ENCODE results near the gene TNS1.

Gene TNS1

DNA sequence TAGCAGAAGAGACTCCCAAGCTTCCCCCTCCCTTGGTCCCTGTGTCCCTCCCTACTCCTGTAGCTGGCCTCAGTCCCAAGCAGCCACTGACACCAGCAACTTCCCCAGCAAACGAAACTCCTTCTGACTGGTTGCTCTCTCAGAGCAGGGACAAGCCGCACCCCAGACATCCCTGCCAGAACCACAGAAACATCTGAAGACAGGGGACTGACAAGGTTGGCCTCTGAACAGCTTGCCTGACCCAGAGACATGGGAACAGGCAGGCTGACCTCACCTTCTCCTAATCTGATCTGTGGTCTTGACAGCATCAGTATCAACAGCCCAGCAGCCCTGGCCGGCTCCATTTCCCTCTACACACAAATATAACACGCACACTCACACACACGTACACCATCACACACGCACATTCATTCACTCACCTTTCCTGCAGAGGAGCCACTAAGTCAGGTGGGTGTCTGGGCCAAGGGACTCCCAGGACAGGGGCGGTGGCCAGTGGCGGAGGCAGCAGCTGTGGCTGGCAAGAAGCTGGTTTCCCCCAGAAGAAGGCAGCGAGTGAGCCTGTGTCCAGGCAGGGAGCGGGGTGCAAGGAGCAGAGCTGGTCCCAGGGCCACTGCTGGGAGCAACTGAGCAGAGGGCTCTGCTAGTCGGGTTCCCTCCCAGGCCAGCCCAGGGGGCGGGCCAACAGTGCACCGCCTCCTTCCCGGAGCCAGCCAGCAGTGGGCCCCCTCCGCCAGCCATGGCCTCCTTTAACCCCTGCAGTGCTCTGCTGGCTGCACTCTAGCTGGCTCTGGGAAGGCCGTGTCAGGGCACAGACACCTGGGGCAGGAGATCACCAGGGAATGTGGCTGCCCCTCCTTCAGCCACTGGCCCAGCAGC is 59.1 kb downstream of the TNS1 start:
- no peak for DNase-seq (ENCODE audit: low read depth)

DNA sequence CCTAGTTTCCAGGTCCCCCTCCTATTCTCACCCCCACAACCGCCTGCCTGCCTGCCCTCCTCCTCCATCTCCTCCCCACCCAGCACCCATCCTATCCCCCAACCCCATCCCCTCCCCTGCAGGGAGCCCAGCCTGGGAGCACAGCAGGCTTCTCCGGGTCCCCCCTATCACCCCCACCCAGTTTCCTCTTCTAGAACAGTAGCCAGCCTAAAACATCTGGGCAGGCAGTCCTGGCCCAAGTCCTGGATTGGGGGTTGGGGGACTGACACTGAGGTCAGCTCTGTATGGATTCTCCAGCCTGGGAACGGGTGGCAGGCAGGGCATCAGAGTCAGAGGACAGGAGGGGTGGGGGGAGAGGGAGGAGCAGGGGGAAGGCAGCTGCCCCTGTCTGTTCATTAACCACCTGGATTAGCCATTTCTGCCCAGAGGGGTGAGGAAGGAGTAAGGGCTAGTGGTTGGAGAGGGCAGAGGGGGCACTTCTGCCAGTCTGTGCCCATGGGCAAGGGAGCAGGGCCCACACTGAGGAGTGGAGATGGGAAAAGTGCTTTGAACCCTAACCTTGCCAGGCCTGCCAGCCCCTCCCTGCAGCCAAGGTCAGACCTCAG is 60.0 kb downstream of the TNS1 start:
- no peak for DNase-seq (ENCODE audit: low read depth)

DNA sequence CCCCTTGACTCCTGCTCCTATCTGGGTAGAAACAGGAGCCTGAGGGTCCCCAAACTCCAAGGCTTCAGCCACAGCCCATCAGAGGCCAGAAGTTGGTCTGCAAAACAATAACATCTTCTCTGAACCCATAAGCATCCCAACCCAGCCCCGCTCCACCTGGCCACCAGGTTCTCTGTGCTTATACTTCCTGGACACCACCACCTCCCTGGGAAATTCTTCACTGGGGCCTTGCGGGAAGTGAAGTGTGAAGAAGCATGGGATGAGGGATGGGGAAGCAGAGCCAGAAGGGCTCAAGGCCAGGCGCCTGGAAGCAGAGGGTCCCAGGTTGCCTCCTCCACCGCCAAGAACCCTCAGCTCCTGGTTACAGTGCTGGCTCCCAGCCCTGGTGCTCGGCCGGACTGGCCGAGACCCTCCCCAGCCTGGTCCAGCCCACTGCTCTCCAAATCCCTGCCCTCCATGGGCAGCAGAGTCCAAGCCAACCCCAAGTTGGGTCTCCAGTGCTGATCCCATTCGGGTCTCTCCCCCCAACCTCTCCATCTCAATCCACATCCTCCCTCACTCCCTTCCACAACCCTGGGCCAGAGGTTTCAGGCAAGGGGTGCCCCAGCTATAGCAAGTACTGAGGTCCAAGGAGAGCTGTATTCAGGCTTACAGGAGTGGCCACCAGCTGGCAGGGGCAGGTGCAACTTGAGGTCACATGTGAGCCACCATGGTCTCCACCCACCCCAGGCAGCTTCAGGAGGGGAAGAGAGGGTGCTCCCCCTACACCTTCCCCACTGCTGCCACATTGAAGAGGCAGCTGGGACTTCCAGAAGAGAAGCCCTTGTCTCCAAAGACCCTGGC is 60.7 kb downstream of the TNS1 start:
- DNase-seq (ENCODE audit: low read depth): no peak

DNA sequence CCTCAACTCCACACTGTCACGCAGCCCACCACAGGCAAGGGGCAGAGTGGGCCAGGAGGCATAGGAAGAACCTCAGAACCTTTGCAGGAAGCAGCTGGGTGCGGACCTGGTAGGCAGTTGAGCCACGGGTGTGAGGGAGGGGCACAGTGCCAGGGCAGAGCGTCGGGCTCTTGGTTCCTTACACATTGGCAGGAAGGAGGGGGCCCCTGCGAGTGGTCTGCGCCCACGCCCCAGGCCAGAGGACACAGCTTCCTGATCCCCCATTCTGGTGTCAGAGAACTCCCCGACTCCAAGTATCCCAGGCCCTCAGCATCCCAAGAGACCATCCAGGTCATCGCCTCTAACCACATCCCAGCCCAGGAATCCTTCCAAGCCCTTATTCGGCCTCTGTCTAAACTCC is 61.5 kb downstream of the TNS1 start:
- DNase-seq (ENCODE audit: low read depth): no peak

DNA sequence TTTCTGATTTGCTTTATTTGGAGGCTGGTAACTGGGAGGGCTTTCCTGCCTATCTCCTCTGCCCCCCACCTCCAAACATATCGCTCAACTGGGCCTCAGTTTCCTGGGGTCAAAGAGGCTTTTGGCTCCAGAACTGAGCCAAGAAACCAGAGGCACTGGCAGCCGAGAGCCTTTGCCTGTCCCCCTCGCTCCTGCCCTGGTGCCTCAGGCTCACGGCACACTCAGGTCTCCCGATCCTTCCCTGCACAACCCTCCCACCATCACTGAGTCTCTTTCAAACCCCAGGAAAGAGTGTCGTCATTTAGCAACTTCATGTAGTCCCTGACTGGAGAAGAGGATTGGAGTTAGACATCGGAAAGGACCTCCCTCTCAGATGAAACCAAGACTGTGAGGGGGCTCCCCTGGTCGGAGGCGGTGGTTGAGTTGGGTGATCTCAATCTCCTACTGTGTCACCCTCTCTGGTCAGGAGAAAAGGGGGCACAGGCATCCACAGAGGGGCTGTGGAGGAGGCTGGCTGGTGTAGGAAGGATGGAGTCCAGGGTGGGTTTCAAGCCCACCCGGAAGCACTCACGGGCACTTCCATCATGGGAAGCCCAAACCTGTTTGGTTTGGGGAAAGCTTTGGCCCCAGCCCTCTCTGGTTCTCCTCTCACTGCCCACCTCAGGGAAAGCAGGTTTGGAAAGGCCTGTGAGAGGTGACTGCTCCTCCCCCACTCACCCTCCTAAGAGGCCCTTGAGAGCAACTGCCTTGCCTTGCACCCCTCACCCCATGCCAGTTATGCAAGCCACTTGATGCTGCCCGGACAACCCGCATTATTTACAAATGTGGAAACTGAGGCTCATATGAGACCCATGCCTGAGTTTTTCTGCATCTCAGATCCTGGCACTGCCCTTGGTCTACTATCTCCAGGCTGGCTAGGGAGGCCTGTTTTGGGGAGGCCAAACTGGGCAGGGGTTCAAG is 62.3 kb downstream of the TNS1 start:
- no peak for DNase-seq (ENCODE audit: low read depth)

DNA sequence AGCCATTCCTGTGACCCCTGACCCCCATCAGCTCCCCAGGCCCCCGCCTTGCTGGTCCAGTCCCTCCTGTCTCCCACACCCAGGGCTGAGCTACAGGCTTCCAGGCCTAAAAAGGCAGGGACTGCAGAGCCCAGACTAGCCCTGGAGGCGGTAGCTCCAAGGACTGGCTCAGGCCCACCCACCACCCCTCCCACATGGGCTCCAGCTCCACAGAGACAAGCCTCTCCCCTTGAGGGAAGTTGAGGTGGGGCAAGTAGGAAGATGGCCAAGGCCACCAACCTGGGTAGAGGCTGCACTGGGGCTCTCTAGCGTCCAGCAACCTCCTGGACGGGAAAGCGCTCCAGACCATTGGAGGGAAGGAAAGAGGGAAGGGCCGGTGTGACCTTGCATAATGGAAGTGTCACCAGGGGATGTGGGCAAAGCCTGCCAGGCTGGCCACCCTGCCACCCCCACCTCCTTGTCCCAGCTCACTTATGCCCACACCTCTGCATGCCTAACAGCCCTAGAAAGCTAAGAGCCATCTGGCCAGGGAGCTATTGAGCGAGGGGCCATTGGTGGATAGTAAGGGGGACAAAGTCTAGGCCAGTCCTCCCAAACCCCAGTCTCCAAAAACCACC is 63.1 kb downstream of the TNS1 start:
- no peak for DNase-seq (ENCODE audit: low read depth)

DNA sequence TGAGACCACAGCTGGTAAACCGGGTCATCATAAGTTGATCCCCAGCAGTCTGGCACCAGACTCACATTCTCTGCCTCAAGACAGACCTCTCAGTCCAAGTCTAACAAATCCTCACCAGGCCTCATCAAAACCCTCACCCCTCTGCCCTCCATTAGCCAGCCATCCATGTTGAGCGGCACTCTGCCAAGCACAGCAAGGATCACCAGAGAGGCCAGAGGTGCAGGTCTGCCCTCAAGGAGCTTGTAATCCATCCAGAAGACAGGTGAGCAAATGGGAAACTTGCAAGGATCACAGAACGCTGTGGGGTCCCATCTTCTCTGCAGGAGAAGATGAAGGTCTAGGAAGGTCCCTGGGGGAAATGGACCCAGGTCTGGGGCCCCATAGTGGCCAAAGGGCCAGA is 63.6 kb downstream of the TNS1 start:
- no peak for DNase-seq (ENCODE audit: low read depth)

DNA sequence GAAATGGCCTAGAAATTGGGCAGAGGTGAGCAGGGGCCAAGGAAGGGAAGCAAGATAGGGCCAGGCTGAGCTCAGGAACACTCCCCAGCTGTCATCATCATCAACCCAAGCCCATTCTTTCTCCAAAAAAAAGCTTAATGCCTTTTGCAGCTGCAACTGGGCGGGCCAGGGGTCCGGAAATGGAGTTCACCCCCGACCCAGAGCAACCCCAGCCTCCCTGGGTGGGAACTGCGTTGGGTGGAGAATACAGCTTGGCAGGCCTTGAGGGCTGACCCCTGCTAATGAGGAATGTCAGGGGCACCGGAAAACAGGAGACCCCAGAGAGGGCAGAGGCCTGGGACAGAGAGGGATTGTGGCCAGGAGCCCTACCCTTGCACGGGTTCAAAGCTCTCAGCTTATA is 64.8 kb downstream of the TNS1 start:
- DNase-seq (ENCODE audit: low read depth): no peak

DNA sequence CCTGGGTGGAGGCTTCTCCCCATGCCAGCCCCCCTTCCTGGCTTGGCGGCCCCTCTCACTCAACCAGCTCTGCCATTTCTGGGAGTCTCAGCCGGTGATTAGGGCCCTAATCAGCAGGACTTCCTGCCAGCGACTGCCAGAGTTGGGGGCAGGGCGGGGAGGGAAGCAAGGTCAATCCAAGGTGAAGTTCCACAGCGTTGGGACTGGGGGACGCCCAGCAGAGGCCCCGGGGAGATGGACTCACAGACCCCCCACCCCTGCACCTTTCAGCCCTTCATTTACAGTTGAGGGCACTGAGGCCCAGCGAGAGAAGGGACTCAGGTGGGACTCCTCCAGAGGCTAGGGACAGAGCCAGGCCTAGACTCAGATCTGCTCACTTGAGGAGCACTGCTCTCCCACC is 65.3 kb downstream of the TNS1 start:
- no peak for DNase-seq (ENCODE audit: low read depth)

DNA sequence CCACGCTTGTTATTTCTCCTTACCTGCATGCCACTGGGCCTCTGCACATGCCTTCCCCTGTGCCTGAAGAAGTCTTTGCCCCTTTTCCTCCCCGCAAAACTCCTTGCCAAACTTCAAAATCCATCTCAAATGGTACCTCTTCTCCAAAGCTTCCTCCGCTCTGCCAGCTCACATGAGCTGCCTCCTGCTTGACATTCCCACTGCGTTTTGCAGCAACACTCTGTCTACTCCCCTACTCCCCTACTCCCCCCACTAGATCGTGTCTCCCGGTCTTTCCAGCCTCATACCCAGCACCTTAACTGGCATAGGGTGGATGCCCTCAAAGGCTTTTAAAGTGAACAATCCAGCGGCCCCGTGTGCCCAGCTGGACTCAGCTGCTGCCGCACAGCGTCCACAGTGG is 65.8 kb downstream of the TNS1 start:
- DNase-seq (ENCODE audit: low read depth): no peak

DNA sequence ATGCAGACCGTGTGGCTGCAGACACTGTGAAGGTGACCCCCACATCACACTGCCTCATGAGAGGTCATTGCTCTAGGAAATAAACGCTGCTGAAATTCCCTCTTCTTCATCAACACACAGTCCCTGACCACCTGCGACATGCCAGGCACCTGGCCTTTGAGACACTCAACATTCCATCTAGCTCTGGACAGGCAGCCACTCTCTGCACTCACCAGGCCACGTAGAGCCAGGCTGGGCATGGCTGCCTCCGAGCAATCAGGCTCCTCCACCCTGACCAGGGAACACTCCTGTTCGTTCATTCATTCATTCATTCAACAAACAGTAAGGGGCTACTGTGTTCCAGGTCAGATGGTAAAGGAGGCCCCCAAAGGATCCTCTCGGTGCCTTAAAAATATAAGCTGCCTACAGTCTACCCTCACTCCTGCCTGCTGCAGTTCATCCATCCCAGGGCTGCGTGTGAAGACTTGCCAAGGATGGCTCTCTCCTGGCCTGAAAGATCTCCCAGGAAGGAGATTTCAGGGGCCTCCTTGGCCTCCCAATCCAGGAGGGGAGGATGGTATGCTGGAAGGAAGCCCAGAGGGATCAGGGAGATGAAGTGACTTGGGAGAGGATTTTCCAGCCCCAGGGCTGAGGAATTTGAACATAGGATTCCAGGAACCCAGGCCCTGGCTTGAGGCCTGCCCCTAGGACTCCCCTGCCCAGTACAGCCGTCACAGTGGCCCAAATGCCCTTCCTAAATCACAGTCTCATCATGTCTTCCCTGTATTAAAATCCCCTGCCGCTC is 66.7 kb downstream of the TNS1 start:
- no peak for DNase-seq (ENCODE audit: low read depth)

DNA sequence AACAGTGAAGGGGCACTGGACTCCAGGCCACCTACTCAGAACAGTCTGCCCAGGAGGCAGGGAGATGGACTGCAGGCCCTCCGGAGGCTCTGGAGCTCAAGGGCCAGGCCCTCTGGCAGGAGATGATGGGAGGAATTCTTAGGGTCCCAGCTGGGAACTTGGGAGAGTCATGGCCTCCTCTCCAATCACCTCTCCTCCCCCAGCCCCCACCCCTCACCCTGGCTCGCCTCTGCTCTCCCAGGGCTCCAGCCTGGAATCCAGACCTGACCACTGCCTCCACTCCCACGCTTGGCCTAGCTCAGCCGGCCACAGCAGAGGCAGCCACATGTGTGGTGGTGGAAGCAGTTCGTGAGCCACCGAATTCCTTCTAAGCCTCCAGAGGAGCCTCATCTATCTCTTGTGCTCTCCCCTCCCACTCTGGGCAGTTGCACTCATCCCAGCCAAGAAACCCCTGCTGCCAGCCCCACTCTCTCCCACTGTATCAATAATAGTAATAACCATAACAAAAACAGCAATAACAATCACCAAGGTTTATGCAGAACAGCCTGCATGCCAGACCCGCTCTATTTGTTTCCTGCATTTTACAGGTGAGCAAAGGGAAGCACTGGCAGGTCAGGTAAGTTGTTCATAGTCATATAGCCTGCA is 67.4 kb downstream of the TNS1 start:
- DNase-seq (ENCODE audit: low read depth): no peak

DNA sequence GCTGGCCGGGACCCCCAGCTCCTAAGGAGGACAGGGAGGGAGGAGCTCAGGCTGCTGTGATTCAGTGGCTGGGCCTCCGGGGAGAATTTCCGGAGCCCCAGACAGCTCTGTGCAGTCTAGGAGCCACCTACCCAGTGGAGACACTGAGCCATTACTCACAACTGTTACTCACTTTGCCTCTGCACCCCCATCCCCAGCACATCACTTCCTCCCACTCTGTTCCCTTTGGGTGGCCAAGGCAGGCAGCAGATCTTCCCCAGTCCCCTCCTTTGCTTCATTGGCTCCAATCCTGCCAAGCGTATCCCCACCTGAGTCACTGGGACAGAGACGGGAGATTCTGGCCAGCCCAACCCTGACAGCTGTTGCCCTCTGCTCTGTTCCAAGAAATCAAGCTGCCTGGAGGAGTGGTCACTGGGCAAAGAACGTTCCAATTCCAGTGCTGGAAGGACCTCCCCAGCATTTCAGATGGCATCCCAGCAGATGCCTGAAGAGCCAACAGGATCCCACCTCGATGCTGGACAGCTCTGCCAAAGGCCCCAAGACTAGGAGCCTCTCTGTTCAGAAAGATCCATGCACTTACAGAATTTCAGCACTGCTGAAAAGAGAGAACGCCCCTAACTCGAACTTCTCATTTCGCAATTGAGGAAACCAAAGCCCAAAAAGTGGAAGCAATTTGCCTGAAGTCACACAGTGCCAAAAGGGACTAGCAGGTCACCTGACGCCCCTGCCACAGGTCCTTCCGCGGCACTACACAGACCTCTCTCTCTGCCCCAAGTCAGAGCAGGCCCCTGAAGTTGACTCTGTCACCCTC is 68.3 kb downstream of the TNS1 start:
- no peak for DNase-seq (ENCODE audit: low read depth)

DNA sequence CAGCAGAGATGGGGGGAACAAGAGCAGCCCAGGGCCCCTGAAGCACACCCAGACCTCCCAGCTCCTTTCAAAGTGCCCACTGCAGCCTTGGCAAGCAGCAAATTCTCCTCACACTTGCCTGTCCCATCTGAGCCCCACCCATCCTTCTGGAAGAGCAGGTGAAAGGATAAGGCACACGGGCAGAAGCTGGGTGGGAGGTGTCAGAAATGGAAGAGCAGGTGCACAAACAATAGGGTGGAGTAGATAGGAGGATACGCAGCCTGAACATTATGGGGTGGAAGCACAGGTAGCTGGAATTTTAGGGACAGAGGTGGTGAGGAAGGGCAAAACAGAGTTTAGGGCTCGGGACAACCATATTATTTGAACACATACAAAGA is 69.2 kb downstream of the TNS1 start:
- DNase-seq (ENCODE audit: low read depth): no peak

DNA sequence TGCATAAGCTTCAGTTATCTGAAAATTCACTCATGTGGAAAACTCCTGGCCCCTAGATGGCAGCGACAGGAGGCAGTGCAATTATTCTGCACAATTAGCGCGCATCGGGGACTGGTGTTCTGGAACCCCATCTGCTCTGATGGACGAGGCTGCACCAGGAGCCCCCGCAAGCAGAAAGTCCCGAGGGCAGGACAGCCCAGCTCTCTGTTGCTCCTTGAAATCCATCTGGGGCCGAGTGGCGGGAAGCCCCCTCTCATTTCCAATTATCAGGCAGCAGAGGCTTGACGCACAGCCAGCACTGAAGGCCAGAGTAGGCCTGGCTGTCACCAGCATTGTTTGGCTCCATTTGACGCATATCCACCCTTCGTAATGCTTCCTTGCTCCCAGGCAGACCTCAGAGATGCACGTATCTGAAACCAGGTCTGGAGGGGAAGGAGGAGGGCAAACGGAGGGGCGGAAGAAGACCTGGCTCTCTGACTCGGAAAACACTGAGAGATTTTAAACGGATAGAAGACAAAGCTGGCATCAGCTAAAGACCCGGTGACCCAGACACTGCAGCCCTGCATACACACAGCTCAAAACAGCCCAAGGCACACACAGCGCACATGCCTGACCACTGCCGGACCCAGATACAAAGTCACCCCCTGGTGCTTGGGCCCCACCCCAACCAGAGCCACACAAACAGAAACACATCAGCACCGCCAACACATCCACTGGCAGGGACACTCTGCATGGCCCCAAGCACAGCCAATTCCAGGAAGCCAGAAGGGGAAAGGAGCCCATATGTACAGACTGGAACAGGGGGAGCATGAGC is 69.8 kb downstream of the TNS1 start:
- no peak for DNase-seq (ENCODE audit: low read depth)

DNA sequence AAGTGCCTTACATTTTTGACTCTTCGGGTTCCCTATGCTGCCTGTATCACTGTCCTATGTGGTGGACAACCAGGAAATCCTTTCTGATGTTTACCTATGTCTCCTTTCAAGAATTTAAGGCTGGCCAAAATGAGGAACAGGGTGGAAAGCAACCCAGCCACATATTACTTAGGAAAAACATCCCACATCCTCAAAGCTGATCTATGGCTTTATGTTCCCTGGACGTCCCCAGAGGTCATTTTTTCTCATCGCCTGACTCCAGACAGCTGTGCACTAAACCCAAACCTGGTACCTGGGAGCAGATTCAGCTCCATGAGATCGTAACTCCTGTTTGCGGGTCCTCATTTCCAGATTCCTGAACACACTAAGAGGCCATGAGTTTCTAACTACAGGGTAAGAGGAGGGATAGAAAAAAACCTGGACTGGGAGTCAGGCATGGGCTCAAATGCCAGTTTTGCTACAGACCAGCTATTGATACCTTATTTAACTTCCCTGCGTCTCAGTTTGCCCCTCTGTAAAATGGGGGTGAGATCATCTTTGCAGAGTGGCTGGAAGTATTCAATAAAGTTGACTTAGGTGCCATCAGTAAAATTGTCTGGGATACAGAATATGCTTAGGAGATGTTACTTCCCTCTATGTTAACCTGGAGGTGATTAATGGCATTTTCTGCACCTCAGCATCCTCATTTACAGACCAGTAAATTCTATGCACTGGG is 70.8 kb downstream of the TNS1 start:
- DNase-seq (ENCODE audit: low read depth): no peak

DNA sequence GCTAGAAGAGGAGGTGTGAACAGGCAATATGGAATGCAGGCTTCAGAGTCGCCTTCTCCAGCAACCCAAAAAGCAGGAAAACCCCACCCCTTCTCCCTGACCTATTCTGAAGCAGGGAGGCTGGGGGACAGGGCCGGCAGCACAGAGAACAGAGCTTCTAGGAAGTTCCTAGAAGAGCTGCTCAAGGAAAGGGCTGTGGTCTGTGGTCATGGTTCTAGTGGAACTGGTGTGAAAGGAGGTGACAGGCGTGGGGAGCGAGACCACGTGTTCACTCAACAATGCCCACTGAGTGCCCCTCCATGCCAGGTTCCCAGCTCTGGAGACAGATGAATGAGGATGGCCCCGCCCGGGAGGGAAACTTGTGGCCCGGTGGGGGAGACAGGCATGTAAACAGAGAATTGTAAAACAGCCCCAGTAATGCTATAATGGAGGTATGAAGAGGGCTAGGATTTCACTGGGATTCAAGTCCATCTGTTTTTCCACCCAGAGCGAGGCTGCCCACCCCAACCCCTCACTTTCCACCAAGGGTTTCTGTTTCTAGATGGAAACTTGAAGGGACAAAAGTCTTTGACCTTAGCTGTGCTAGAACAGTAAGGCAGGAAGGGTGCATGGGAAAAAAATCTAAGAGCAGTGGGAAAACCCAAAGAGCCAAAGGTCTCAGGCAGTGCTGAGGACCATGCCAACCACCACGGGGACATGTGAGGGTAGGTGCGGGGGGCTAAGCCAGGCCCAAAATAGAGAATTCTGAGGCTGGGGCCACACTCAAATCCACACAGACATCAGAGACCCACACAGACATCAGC is 71.8 kb downstream of the TNS1 start:
- no peak for DNase-seq (ENCODE audit: low read depth)

Measured in T-helper 22 cell (primary cell).